ENCODE measurements around the gene AHDC1.

- TF ChIP-seq SP1 (IDR thresholded peaks at IDR 0.05; ENCODE audit: low read depth, low read length) (no peak), MAX (IDR thresholded peaks at IDR 0.05; ENCODE audit: low read depth, low read length) (no peak), NKRF (conservative IDR thresholded peaks at IDR 0.05) (no peak), EZH2 (IDR thresholded peaks at IDR 0.05; ENCODE audit: borderline replicate concordance, control insufficient read depth, low read depth, low read length) (no peak)
These were observed 115.7 kb downstream of the AHDC1 start for GRCh38 chr1:27487966-27488884.
